Right atrium auricular region (tissue), 2 donors: ENCODE data around the gene PPIA. TPM values are rescaled to one million over a fixed set of nuclear protein-coding genes. Genes with fewer than 3 reads are reported as not detected.

Experiments used
- DNase-seq: peaks from one replicate; pipeline ENCODE4 v3.0.0-alpha.2; 2019; ENCODE audit warnings: low spot score
- H3K27ac ChIP-seq, 2 donors: fragments of 200-600 bp; sonication (generic); 1 replicate in 1 of 2; 2 replicates in 1 of 2; pipeline ENCODE4 v1.5.1; 2016 to 2019
- H3K27me3 ChIP-seq, 2 donors: fragments of 200-600 bp; sonication (generic); one replicate each; pipeline versions ENCODE4 v1.5.1 to v1.6.0; 2017 to 2019
- H3K36me3 ChIP-seq: fragments of 200-600 bp; sonication (generic); one replicate; pipeline ENCODE4 v1.5.1; 2016
- H3K4me1 ChIP-seq, 2 donors: fragments of 200-600 bp; sonication (generic); one replicate each; pipeline versions ENCODE4 v1.5.1 to v1.6.0; 2017 to 2019
- H3K4me3 ChIP-seq, 2 donors: fragments of 200-600 bp; sonication (generic); 1 replicate in 1 of 2; 2 replicates in 1 of 2; pipeline ENCODE4 v1.5.1; 2017 to 2019; ENCODE audit warnings: mild to moderate bottlenecking in 1 of 2, moderate library complexity in 1 of 2
- H3K9me3 ChIP-seq, 2 donors: fragments of 200-600 bp; sonication (generic); one replicate each; pipeline ENCODE4 v1.5.1; 2019
- total RNA-seq, 2 donors: library from RNA; depleted of rRNA; stranded (reverse); fragments of >200 nt; gene quantifications; one replicate each; pipeline ENCODE4 v1.1.0, GENCODE V29; 2016
- TF ChIP-seq, protein P1 (sequence below), 2 donors: fragments of 200-600 bp; sonication (generic); IDR thresholded peaks; one replicate each; pipeline ENCODE4 v1.5.1; 2019; ENCODE audit warnings: antibody characterized with exemption in 2 of 2

PPIA gene
- total RNA-seq, 2 donors from 2014 or later, result 820 to 834 TPM

GRCh38 chr7:44814919-44815318 is 18.4 kb downstream of the PPIA start:
- no peak for DNase-seq
- TF ChIP-seq, protein P1, sequence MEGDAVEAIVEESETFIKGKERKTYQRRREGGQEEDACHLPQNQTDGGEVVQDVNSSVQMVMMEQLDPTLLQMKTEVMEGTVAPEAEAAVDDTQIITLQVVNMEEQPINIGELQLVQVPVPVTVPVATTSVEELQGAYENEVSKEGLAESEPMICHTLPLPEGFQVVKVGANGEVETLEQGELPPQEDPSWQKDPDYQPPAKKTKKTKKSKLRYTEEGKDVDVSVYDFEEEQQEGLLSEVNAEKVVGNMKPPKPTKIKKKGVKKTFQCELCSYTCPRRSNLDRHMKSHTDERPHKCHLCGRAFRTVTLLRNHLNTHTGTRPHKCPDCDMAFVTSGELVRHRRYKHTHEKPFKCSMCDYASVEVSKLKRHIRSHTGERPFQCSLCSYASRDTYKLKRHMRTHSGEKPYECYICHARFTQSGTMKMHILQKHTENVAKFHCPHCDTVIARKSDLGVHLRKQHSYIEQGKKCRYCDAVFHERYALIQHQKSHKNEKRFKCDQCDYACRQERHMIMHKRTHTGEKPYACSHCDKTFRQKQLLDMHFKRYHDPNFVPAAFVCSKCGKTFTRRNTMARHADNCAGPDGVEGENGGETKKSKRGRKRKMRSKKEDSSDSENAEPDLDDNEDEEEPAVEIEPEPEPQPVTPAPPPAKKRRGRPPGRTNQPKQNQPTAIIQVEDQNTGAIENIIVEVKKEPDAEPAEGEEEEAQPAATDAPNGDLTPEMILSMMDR (IDR thresholded peaks at IDR 0.05), result no peak
- no peaks in the 10 kb centered on the region for H3K27me3 ChIP-seq

DNA sequence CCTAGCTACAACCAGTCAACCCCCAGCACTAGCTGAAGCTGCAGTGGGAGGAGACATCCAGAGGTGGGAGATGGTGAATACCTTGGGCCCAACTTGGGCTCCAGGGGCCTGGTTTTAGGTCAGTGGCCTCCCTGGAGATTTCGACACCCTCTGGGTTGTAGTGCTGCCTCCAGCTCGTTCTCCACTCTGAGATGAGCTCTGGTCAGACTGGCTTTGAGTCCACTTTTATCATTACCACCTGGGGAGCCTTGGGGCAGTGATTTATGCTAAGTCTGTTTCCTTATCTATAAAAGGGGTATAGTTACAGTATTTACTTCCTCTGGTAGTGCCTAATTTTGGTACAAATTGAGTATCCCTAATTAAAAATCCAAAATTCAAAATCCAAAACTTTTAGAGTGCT is 22.8 kb downstream of the PPIA start:
- no peak for DNase-seq
- Histone ChIP-seq H3K4me3 (no peak overlapping the region), H3K9me3 (no peaks in the 10 kb centered on the region)

More at GRCh38 chr7:44814919-44815318, 18.4 kb downstream of the PPIA start:
- H3K9me3 ChIP-seq, result no peaks in the 10 kb centered on the region
- H3K36me3 ChIP-seq, result no peaks in the 10 kb centered on the region
- no peaks in the 10 kb centered on the region for H3K4me1 ChIP-seq
- no peak overlapping the region for H3K4me3 ChIP-seq
- H3K27ac ChIP-seq, result no peak overlapping the region

GRCh38 chr7:44823255-44823781 is 26.8 kb downstream of the PPIA start:
- TF ChIP-seq, protein P1 (IDR thresholded peaks at IDR 0.05), result no peak
- no peaks in the 10 kb centered on the region for H3K9me3 ChIP-seq
- no peak overlapping the region for H3K4me3 ChIP-seq
- H3K27me3 ChIP-seq, result no peaks in the 10 kb centered on the region
- peaks cover 9% of the 10 kb centered on the region for H3K36me3 ChIP-seq
- no peak for DNase-seq
- no peak overlapping the region for H3K27ac ChIP-seq
- H3K4me1 ChIP-seq, result no peaks in the 10 kb centered on the region

More for the DNA sequence above, 22.8 kb downstream of the PPIA start:
- no peaks in the 10 kb centered on the region for H3K36me3 ChIP-seq
- no peaks in the 10 kb centered on the region for H3K4me1 ChIP-seq
- TF ChIP-seq, protein P1 (IDR thresholded peaks at IDR 0.05), result no peak
- H3K27me3 ChIP-seq, result no peaks in the 10 kb centered on the region
- no peak overlapping the region for H3K27ac ChIP-seq

GRCh38 chr7:44824894-44825526 is 28.5 kb downstream of the PPIA start:
- Histone ChIP-seq H3K36me3 (peaks cover 22% of the 10 kb centered on the region), H3K27ac (no peak overlapping the region)
- TF ChIP-seq, protein P1 (IDR thresholded peaks at IDR 0.05), result no peak

DNA sequence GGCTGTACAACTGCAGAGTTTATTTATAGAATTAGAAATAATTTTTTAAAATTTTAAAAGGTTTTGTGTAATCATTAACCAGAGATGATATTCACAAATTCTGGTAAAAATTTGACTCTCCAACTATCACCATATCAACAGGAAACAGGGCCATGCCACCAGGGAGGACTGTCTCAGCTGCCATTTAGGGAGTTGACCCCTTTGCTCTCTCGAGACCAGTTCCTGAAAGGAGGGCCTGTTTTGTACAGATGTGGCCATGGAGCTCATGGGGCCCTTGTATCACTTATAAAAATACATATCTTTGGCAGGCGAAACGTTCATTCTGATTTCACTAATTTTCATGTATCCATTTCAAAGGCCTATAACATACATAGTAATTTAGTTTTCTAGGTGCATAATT is 31.1 kb downstream of the PPIA start:
- peaks cover 44% of the 10 kb centered on the region for H3K36me3 ChIP-seq
- no peaks in the 10 kb centered on the region for H3K9me3 ChIP-seq
- H3K27ac ChIP-seq, result no peak overlapping the region
- H3K27me3 ChIP-seq, result no peaks in the 10 kb centered on the region
- no peak overlapping the region for H3K4me3 ChIP-seq
- DNase-seq, result peak; percentile 13
- no peaks in the 10 kb centered on the region for H3K4me1 ChIP-seq
- TF ChIP-seq, protein P1 (IDR thresholded peaks at IDR 0.05), result no peak

More at GRCh38 chr7:44824894-44825526, 28.5 kb downstream of the PPIA start:
- H3K4me3 ChIP-seq, result no peak overlapping the region
- no peaks in the 10 kb centered on the region for H3K4me1 ChIP-seq
- H3K9me3 ChIP-seq, result no peaks in the 10 kb centered on the region
- DNase-seq, result peak; percentile 38
- H3K27me3 ChIP-seq, result no peaks in the 10 kb centered on the region
